DLD1 (cell line): ENCODE data around the gene LCORL.
"Not testable (repeated sequence)": the region's sequence is repeated elsewhere in the genome, so short reads cannot be mapped to it uniquely, and the experiment has no call there.

Experiments
- in situ Hi-C: cut with HindIII; loops from 2 replicates; pipeline ENCODE4 v1.10.0; 2017; ENCODE audit warnings: low sequenced_read_pairs

The LCORL gene

GRCh38 chr4:17865866-17866363 lies 155.6 kb downstream of the LCORL start:
- in situ Hi-C loops, result no loop called here

GRCh38 chr4:17861906-17862305 lies 159.6 kb downstream of the LCORL start:
- in situ Hi-C loops, result not testable (repeated sequence)

- in situ Hi-C loops, result no loop called here
Measured at GRCh38 chr4:17859793-17860406, 161.7 kb downstream of the LCORL start.

- in situ Hi-C loops, result no loop called here
Measured at GRCh38 chr4:17854036-17854435, 167.5 kb downstream of the LCORL start.

GRCh38 chr4:17851959-17852358 lies 169.6 kb downstream of the LCORL start:
- in situ Hi-C loops, result no loop called here

GRCh38 chr4:17850295-17850694 lies 171.3 kb downstream of the LCORL start:
- in situ Hi-C loops, result not testable (repeated sequence)

GRCh38 chr4:17846266-17846665 lies 175.3 kb downstream of the LCORL start:
- in situ Hi-C loops, result no loop called here

GRCh38 chr4:17823871-17824669 lies 197.5 kb downstream of the LCORL start:
- in situ Hi-C loops, result no loop called here

- in situ Hi-C loops, result no loop called here
Measured at GRCh38 chr4:17817027-17817426, 204.5 kb downstream of the LCORL start.

- in situ Hi-C loops, result no loop called here
Measured at GRCh38 chr4:17816142-17816541, 205.4 kb downstream of the LCORL start.

- in situ Hi-C loops, result no loop called here
Measured at GRCh38 chr4:17814140-17814539, 207.4 kb downstream of the LCORL start.

- in situ Hi-C loops, result no loop called here
Measured at GRCh38 chr4:17812801-17813200, 208.8 kb downstream of the LCORL start.

GRCh38 chr4:17812125-17812524 lies 209.4 kb downstream of the LCORL start:
- in situ Hi-C loops, result no loop called here

- in situ Hi-C loops, result no loop called here
Measured at GRCh38 chr4:17811078-17811603, 210.4 kb downstream of the LCORL start.

- in situ Hi-C loops, result no loop called here
Measured at GRCh38 chr4:17810260-17811077, 211.1 kb downstream of the LCORL start, which contains the start of the genes DCAF16 and NCAPG. Gene DCAF16, minus strand, starts transcription at chr4:17810757. Its CDS starts 6,616 bp downstream, at chr4:17804141. Gene NCAPG, plus strand, starts transcription at chr4:17810979. Its CDS starts 99 bp downstream, at chr4:17811078.

- in situ Hi-C loops, result no loop called here
Measured at GRCh38 chr4:17809667-17810066, 211.9 kb downstream of the LCORL start.

GRCh38 chr4:17807446-17807845 lies 214.1 kb downstream of the LCORL start:
- in situ Hi-C loops, result no loop called here

GRCh38 chr4:17805580-17806155 lies 215.9 kb downstream of the LCORL start:
- in situ Hi-C loops, result no loop called here

- in situ Hi-C loops, result no loop called here
Measured at GRCh38 chr4:17797808-17798207, 223.7 kb downstream of the LCORL start.

- in situ Hi-C loops, result no loop called here
Measured at GRCh38 chr4:17794730-17795129, 226.8 kb downstream of the LCORL start.
